Natural killer cell (primary cell): ENCODE measurements around the gene TSSK6. TPM values are rescaled to one million over a fixed set of nuclear protein-coding genes. Genes with fewer than 3 reads are reported as not detected.
A peak's percentile ranks its signal among the peaks of the same experiment; 100 is the strongest.

Source experiments
- ATAC-seq, 3 donors: fragments of 150-1000 bp in 2 of 3; fragments of 200-7000 bp in 1 of 3; cut with Tn5 transposase; 1 replicate in 1 of 3; 2 replicates in 2 of 3; pipeline ENCODE4 v1.10.0; 2021; ENCODE audit warnings: mild to moderate bottlenecking in 2 of 3, moderate library complexity in 2 of 3
- DNase-seq, 2 donors: peaks; one replicate each; pipeline versions ENCODE4 v3.0.0 to v3.0.0-alpha.2; 2013 to 2021; ENCODE audit warnings: mixed read lengths in 1 of 2
- H3K27ac ChIP-seq: one replicate; pipeline ENCODE4 v1.5.1; 2013; ENCODE audit warnings: mild to moderate bottlenecking, low read length
- H3K27me3 ChIP-seq: one replicate; pipeline ENCODE4 v1.6.1; 2013; ENCODE audit warnings: low read length; ENCODE audit not compliant: control insufficient read depth, insufficient read depth
- H3K36me3 ChIP-seq: one replicate; pipeline ENCODE4 v1.6.1; 2013; ENCODE audit warnings: low read length; ENCODE audit not compliant: control insufficient read depth, insufficient read depth
- H3K4me1 ChIP-seq: one replicate; pipeline ENCODE4 v1.6.1; 2013; ENCODE audit warnings: low read length; ENCODE audit not compliant: control insufficient read depth, insufficient read depth
- H3K4me3 ChIP-seq: one replicate; pipeline ENCODE4 v1.5.1; 2013; ENCODE audit warnings: low read length
- H3K9me3 ChIP-seq: one replicate; pipeline ENCODE4 v1.6.1; 2013; ENCODE audit warnings: low read length; ENCODE audit not compliant: control insufficient read depth, insufficient read depth
- H3K27ac Mint-ChIP-seq, 2 donors: one replicate each; pipeline ENCODE4 v1.8.0; 2022; ENCODE audit warnings: mild to moderate bottlenecking in 2 of 2, mixed read lengths in 2 of 2, moderate library complexity in 1 of 2
- H3K27me3 Mint-ChIP-seq, 2 donors: one replicate each; pipeline ENCODE4 v1.8.0; 2022; ENCODE audit warnings: low read depth in 2 of 2, mixed read lengths in 2 of 2
- H3K36me3 Mint-ChIP-seq: one replicate; pipeline ENCODE4 v1.8.0; 2022; ENCODE audit warnings: mixed read lengths
- H3K4me1 Mint-ChIP-seq, 2 donors: one replicate each; pipeline ENCODE4 v1.8.0; 2022; ENCODE audit warnings: mixed read lengths in 2 of 2
- H3K4me3 Mint-ChIP-seq: one replicate; pipeline ENCODE4 v1.8.0; 2022; ENCODE audit warnings: mild to moderate bottlenecking, moderate library complexity, mixed read lengths
- H3K9me3 Mint-ChIP-seq, 2 donors: one replicate each; pipeline ENCODE4 v1.8.0; 2022; ENCODE audit warnings: mixed read lengths in 2 of 2
- WGBS: methylation state at CpG from one replicate; pipeline ENCODE4 v1.1.7; 2013; ENCODE audit warnings: missing lambda C conversion rate; ENCODE audit not compliant: insufficient coverage; 5-methylcytosine and 5-hydroxymethylcytosine counted together
- intact Hi-C: fragments of 100-400 bp; cut with micrococcal nuclease; formaldehyde crosslinking; loops from one replicate; pipeline ENCODE4 v1.14.2; 2022
- total RNA-seq, 4 donors: library from RNA; stranded (reverse); fragments of 120-200 nt in 1 of 4; gene quantifications; one replicate each; pipeline versions ENCODE4 v1.2.3 to v1.2.4, GENCODE V29; 2013 to 2022
- TF ChIP-seq, protein P1 (sequence below): fragments of 200-600 bp; IDR thresholded peaks from one replicate; pipeline ENCODE4 v1.8.0; 2022; ENCODE audit warnings: antibody characterized with exemption

TSSK6 gene
- total RNA-seq, 3 donors from 2014 or later (not counting 1 experiment from before 2014, with no cell fraction given): 2.2 to 2.5 (median 2.3) TPM

DNA sequence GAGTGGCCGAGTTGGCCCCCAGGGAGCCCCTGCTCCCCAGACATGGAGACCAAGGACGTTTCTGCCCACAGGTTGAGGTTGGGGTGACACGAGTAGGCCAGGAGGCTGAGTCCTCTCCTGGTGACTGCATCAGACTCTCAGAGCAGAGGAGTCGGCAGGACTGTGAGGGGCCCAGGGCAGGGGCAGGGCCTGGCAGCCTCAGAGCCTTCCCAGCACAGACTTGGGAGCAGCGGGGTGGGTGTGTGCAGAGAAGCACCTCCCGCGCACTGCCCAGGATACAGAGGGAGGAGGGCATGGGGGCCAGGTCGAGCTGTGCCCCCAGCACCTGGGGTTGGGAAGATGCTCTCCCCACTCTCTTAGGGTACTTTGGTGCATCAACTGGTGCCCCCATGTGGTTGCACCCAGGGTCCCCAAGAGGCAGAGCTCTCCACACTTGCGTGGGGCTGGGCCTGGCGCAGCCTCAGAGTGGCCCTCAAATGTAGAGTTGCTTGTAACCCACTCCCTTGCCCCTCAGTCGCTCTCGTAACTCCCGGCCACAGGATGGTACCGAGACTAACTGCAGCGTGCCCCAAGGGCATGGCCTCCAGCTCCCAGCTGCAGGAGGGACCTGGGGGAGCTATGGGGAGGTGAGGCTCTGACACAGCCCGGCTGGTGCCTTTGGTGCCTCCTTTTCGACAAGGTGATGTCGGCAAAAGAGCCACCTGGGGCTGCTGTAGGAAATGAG is 15.9 kb downstream of the TSSK6 start:
- no peaks in the 10 kb centered on the region for H3K9me3 Mint-ChIP-seq
- H3K27ac Mint-ChIP-seq: peak overlapping the region in 1 of 2 donors; percentile 45
- H3K9me3 ChIP-seq: no peaks in the 10 kb centered on the region
- no peak overlapping the region for H3K27ac ChIP-seq
- TF ChIP-seq, protein P1, sequence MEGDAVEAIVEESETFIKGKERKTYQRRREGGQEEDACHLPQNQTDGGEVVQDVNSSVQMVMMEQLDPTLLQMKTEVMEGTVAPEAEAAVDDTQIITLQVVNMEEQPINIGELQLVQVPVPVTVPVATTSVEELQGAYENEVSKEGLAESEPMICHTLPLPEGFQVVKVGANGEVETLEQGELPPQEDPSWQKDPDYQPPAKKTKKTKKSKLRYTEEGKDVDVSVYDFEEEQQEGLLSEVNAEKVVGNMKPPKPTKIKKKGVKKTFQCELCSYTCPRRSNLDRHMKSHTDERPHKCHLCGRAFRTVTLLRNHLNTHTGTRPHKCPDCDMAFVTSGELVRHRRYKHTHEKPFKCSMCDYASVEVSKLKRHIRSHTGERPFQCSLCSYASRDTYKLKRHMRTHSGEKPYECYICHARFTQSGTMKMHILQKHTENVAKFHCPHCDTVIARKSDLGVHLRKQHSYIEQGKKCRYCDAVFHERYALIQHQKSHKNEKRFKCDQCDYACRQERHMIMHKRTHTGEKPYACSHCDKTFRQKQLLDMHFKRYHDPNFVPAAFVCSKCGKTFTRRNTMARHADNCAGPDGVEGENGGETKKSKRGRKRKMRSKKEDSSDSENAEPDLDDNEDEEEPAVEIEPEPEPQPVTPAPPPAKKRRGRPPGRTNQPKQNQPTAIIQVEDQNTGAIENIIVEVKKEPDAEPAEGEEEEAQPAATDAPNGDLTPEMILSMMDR: no peak
- DNase-seq: no peak
- H3K36me3 Mint-ChIP-seq: no peaks in the 10 kb centered on the region
- peaks cover 0 to 29% of the 10 kb centered on the region in 2 donors for H3K4me1 Mint-ChIP-seq
- peaks cover 12% of the 10 kb centered on the region for H3K4me1 ChIP-seq
- intact Hi-C loops: no loop called here
- peaks cover 92% of the 10 kb centered on the region for H3K36me3 ChIP-seq
- 96% methylated on average over 18 of the region's 18 CpGs for WGBS
- H3K4me3 ChIP-seq: no peak overlapping the region
- ATAC-seq: no peak
- H3K27me3 Mint-ChIP-seq: no peaks in the 10 kb centered on the region
- H3K4me3 Mint-ChIP-seq: no peak overlapping the region
- no peaks in the 10 kb centered on the region for H3K27me3 ChIP-seq

DNA sequence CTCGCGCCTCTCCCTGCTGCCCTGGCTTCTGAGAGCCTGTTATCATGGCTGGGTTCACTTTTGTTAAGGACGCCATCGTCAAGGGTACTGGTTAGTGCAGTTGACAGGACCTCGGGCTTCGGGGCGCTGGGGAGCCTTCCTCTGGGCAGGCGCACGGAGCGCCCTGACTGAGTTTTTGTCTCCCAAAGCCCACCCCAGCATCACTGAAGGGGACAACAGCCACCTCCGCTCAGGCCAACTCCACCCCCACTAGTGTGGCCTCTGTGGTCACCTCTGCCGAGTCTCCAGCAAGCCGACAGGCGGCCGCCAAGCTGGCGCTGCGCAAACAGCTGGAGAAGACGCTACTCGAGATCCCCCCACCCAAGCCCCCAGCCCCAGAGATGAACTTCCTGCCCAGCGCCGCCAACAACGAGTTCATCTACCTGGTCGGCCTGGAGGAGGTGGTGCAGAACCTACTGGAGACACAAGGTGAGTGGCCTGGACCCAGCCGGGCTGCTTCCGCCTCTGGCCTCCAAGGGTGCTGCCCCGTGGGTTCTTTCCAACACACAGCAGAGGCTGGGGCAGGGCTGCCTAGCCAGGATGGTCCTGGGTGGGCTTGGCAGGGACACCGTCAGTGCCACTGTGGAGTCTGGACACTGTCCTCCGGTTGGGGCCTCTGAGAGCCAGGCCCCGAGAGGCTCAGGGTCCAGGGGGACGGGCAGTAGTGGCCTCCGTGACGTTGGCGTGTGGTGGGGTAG is 16.9 kb downstream of the TSSK6 start:
- Mint-ChIP-seq H3K4me3 (no peak overlapping the region), H3K27me3 (no peaks in the 10 kb centered on the region), H3K36me3 (no peaks in the 10 kb centered on the region), H3K4me1 (peaks cover 0 to 29% of the 10 kb centered on the region in 2 donors), H3K27ac (peak overlapping the region; percentile 45 to 69), H3K9me3 (no peaks in the 10 kb centered on the region)
- Histone ChIP-seq H3K27me3 (no peaks in the 10 kb centered on the region), H3K27ac (no peak overlapping the region), H3K4me3 (no peak overlapping the region), H3K9me3 (no peaks in the 10 kb centered on the region), H3K4me1 (peaks cover 12% of the 10 kb centered on the region), H3K36me3 (peaks cover 91% of the 10 kb centered on the region)
- TF ChIP-seq, protein P1: no peak
- 98% methylated on average over 33 of the region's 33 CpGs for WGBS
- intact Hi-C loops: no loop called here
- no peak for ATAC-seq
- no peak for DNase-seq

DNA sequence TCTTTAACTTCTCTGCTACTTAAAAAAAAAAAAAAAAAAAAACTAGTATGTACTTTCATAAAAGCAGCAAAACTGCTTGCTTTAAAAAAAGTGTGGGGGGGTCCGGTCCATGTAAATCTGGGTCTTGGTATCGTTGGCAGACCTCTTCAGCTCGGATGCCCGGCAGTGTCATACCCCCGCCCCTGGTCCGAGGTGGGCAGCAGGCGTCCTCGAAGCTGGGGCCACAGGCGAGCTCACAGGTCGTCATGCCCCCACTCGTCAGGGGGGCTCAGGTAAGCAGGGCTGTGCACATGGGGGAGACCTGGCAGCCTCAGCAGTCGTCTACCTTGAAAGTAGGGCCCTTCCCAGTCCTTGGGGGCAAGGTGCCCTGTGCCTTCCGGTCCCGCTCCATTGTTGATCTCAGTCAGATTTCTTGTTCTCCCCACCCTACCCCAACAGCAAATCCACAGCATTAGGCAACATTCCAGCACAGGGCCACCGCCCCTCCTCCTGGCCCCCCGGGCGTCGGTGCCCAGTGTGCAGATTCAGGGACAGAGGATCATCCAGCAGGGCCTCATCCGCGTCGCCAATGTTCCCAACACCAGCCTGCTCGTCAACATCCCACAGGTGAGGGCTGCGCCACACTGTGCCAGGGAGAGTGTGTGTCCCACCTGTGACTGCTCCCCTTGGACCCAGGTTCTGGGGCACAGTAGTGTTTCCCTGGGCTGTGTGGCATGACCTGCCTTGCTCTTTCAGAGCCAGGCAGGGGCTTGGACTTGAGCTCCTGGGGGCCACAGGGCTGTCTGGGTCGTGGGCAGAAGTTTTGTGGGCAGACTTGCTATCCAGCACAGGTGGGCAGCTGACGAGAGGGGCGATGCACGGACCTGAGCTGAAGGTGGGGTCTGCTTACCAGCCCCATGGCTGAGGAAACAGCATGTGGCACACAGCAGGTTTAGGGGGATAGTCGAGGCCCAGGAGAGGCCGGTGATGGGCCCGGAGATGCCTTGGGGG is 19.4 kb downstream of the TSSK6 start:
- 96% methylated on average over 30 of the region's 30 CpGs for WGBS
- TF ChIP-seq, protein P1: no peak
- no peaks in the 10 kb centered on the region for H3K36me3 Mint-ChIP-seq

More for the DNA sequence above, 19.4 kb downstream of the TSSK6 start:
- Mint-ChIP-seq H3K27ac (peak overlapping the region; percentile 8 to 75), H3K4me3 (no peak overlapping the region), H3K4me1 (peaks cover 2 to 24% of the 10 kb centered on the region in 2 donors), H3K9me3 (no peaks in the 10 kb centered on the region), H3K27me3 (no peaks in the 10 kb centered on the region)
- Histone ChIP-seq H3K36me3 (peaks cover 77% of the 10 kb centered on the region), H3K9me3 (no peaks in the 10 kb centered on the region), H3K4me3 (no peak overlapping the region), H3K4me1 (peaks cover 12% of the 10 kb centered on the region), H3K27me3 (no peaks in the 10 kb centered on the region), H3K27ac (no peak overlapping the region)
- ATAC-seq (no peak), DNase-seq (no peak)
- intact Hi-C loops: no loop called here
